Activated CD4-positive, CD25-positive, alpha-beta regulatory T cell treated with anti-CD3 and anti-CD28 coated beads, Interleukin-2, amount 50 U/mL, for 72 hours (primary cell): ENCODE measurements around the gene SND1.
"Not testable (repeated sequence)": the region's sequence is repeated elsewhere in the genome, so short reads cannot be mapped to it uniquely, and the experiment has no call there.

Source experiments
- DNase-seq: peaks from one replicate; pipeline ENCODE4 v3.0.0; 2021

SND1 gene

DNA sequence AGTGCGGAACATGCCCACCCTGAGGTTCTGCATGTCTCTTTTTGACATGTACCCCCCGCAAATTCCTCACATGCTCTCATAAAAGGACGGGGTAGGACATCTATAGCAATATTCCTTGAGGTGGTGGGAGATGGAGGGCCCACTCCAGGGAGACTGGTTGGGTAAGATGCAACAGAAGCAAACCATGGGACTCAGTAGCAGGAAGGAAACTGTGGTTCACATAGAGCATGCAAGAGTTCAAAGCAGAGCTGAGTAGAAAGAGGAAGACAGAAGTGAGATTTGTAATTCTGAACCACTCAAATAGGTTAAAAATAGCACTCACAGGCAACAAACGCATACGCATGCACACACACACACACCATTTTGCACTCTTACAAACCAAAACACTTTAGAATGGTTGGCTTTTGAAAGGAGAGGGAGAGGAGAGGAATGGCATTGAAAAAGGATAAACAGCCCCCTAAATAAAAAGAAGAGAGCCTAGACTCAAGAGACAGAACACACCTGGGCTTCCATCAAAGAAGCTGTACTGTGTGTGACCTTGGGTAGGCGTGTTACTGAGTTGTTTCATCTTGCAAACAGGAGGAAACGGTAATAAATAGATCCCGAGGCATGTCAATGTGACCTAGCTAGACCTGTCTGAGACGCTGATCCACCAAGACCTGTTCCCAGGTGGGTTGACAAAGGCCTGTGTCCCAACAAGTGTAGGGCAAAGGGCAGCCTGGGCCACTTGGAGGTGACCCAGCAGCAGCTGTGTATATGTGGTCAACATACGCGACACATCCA is 456.8 kb downstream of the SND1 start:
- DNase-seq: peak; percentile 27

DNA sequence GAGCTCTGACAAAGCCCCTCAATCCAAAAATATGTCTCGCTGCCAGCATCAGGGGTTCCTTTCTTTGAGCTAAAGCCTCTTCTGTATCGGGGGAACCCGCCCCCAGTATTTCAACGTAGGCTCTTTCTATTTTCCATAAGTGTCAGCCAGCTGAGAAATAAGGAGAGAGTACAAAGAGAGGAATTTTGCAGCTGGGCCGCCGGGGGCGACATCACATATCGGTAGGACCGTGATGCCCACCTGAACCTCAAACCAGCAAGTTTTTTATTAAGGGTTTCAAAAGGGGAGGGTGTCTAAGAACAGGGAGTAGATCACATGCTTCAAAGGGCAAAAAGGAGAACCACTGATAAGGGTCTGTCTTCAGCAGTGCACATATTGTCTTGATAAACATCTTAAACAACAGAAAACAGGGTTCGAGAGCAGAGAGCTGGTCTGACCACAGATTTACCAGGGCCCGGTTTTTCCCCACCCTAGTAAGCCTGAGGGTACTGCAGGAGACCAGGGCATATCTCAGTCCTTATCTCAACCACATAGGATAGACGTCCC is 457.5 kb downstream of the SND1 start:
- not testable (repeated sequence) for DNase-seq

DNA sequence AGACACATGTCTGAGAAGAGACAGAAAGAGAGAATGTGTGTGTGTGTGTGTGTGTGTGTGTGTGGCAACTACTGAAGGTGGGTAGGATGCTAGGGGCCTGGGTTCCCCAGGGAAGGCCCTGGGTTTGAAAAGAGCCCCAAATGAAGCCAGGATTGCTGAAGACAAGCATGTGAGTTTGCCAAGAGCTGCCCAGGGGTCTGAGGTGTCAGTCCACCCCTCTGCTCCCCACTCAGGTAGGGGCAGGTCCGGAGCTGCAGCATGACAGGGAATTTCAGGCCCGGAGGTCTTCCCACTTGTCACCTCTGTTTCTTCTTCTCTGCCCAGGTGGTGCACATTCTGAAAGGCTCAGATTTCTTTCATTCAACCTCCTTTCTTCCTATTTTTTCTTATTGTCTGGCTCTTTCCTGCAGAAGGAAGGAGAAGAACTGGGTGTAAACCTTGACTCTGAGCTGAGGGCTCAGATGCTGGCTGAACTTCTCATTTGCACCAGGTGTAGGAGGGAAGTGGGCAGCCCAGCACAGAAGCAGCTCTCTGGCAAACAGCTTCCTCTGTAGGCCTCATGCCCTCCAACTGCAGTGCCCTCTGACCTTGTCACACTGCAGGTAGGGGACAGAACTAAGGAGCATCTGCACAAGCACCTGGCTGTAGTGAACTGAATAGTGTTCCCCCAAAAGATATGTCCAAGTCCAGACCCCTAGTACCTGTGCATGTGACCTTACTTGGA is 458.8 kb downstream of the SND1 start:
- DNase-seq: no peak

DNA sequence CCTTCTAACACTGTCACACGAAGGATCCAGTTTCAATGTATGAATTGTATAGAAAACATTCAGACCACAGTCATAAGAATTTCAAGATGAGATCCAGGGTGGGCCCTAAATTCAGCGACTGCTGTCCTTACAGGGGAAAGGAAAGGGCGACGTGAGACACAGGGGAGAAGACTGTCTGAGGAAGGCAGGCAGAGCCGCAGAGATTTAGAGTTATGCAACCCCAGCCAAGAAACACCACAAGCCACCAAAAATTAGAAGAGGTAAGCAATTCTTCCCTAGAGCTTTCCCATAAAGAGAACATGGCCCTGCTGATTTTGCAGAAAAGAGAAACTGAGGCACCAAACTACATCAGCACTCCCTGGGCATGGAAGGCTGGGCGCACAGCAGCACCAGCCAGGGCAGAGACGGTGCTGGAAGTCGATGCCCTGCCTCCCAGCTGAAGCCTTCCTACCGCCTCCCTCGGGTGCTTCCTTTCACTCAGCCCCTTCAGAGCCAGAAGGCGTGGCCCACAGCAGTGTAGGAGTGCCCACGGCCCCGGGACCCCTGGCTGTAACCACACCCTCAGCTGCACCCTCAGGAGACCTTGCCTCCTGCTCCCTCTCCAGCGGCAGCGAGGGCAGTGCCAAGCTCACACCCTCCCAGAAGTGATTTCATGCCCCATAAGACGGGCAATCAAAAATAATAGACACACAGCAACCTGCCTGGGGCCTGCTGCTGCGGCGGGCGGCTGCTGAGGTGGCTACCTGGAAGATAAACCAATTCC is 460.2 kb downstream of the SND1 start:
- no peak for DNase-seq

DNA sequence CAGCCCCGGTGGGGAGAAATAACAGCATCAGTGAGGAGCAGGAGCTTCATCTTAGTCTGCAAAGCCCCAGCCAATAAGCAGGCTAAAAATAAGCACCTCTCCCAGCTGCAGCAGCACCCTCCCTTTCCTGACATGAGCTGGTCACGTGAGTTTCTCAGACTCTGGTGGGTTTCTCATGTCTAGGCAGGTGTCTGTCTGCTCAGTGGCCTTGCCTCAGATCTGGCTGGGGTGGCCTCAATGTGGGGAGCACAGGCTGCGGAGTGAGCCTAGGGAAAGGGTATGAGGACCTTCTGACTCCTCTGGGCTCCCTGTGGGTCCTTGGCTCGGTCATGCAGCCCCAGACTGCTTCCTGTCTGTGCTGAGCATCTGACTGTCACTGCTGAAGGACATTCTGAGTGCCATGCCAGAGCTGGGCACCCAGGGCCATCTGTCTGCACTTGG is 460.8 kb downstream of the SND1 start:
- no peak for DNase-seq

DNA sequence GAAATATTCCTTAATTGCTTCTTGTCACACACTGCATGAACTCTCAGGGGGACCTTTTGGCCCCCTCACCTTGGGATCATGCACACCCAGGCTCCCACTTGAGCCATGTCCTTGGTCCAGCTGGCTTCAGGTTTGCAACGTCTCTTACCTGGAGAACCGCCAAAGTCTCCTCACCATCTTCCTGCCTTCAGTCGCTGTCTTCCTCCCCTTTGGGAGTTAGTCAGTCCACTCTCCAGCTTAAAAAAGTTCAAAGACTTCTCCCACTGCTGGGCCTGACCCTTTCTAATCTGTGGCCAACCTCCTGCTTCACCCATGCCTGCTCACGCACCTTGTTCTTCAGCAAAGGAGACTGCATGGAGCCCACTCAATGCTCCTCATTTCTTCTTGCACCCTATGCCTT is 461.8 kb downstream of the SND1 start:
- DNase-seq: no peak

DNA sequence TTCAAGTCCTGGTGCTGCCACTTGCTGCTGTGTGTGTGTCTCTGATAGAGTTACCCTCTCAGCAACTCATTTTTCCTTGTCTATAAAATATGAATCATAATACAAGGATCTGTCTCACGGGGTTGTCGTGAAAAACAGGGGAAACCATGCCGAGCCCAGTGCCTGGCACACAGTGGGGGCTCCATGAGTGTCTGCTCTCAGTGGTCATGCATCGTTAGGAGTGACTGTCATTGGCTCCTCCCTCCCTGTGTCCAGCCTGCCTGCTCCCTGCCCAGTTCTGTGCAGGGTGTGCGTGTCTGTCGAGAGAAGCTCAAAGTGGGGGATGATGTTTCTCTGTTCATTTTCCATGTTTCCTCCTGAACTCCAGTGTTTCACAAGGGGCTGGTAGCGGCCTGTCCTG is 462.8 kb downstream of the SND1 start:
- no peak for DNase-seq

DNA sequence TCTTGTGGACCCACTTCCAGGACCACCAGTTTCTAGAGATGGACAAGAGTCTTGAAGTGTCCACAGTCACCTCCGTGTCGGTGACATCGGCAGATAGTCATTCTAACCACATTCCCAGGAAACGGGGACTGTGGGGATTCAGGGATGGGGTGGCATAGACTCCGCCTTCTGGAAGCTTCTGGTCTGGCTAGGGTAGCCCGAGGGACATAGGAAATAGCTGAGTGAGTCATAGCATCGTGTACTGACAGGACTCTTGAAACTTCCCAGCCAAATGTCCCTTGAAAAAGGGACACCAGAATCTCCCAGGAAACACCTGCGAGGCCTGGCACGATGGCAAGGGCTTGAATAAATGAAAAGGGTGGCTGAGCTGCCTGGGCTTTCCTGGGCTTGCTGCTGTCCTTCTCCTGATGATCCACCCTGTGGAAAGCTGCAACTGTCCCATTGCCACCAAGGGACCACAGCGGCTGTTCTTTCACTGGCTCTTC is 463.4 kb downstream of the SND1 start:
- no peak for DNase-seq

DNA sequence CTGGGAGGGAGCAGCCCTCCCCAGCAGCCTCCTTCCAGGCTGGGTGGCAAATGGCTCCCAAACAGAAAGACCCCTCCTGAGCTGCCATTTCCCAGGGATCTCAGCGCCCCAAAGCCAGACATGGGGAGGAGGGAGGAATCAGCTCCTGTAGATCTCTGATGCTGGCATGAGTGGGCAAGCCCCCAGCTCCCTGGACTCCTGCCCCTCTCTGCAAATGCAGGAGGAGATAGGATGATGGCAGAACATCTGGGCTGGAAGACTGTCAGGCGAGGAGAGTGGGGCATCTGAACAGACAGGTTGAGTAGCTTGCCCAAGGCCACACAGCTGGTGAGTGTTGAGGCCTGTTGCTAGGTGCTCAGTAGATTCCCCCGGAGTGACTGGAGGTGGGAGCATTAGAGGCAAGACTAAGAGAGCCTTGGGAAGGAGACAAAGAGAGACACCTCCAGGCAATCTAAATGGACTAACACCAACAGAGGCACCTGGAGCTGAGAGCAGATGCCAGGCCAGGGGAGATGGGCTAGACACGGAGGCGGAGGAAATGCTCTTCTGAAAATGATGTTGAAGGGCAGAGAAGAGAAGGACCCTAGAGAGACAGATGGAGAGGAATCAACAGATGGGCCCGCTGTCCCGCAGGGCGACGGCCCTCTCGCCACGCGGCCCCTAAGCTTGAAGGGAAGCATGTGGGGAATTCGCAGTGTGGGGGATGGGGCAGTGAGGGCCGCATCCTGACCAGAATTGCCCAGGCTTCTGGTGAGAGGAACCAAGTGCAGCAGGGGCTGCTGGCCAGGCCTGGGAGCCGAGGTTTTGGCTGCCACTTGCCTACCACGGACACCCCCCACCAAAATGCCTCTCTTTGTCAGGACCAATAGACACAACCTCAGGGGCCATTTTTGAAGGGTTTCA is 464.1 kb downstream of the SND1 start:
- DNase-seq: no peak

DNA sequence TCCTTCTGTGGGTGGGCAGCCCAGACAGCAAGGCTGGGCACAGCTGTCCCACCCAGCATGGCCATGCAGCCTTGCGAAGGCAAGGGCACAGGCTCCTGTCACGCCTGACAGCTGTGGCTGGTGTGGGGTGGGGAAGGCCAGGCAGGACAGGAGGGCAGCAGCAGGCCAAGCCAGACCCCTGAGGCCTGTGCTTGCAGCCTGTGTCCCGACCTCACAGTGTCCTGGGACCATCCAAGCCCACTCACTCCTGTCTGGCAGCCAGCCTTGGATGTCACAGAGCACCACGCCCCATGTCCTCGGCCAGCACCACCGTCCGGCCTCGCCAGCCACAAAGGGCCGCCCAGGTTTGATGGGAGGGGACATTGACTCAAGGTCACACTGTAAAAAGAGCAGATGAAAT is 464.7 kb downstream of the SND1 start:
- no peak for DNase-seq

DNA sequence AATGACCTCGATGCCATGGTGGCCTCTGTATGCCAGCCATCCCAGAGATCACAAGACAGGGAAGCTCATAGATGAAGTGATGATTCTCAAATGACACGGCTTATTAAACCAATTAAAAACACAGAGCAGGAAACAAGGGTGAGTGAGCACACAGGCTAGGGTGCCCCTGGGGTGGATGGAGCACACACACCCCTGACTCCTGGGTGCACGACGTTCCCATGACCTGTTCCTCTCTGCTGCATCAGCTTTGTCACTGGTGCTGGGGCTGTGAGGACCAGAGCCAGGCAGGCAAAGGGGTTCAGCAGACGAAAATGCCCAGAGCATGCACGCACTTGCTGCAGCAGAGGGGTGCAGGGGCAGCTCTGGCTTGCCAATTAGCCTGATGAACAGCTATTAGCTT is 465.7 kb downstream of the SND1 start:
- DNase-seq: no peak

DNA sequence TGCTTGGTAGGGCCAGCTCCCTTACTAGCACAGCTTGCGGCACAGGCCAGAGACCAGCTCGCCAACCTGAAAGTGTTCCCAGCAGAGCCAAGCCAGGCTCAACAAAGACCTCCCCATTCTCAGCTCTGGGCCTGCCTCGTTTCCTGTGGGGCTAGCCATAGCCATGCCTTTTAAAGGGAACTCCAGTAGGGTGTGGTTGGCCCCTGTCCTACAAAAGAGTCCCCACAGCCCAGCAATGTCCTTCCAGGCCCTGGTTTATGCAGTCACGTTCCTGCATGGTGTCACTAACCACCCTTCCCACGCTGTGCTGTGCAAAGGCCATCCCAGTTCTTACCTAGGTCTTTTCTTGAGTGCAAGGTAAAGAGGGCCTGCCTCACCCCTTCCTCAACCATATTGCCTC is 467.0 kb downstream of the SND1 start:
- no peak for DNase-seq

DNA sequence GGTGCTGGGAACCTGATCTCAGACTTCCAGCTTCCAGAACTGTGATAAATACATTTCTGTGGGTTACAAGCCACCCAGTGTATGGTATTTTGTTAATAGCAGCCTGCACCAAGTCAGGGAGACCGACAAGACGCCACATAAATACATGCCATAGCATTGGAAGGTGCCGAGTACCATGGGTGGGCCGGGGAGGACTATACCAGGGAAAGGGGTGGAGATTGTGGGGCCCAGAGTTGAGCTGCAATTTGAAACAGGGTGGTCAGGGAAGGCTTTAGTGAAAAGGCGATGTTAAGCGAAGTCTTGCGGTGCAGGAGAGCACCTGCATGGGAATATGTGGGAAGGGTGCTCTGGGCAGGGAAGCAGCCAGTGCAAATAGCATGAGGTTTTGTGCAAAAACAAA is 468.1 kb downstream of the SND1 start:
- DNase-seq: no peak

DNA sequence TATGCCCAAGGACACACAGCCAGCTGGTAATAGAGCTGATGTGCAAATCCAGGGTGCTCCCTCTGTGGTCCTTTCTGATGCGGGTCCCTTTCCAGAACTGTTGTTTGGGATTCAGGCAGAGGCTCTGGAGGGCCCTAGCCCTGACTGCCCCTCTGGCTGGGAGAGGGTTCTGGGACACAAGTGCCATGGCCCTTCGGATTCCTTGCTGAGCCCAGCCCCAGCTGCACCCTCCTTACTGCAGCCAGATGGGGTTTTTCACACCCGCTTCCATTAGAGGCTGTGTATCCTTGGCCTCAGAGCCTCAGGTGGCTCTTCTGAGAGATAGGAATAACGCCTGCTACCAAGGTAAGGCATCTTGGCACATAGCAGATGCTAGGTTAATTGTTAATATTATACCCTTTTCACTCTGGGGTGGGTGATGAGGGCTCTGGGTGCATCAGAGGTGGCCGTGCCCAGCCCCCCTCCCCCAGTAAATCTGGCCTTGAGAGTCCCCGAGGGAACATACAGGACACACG is 469.0 kb downstream of the SND1 start:
- no peak for DNase-seq

DNA sequence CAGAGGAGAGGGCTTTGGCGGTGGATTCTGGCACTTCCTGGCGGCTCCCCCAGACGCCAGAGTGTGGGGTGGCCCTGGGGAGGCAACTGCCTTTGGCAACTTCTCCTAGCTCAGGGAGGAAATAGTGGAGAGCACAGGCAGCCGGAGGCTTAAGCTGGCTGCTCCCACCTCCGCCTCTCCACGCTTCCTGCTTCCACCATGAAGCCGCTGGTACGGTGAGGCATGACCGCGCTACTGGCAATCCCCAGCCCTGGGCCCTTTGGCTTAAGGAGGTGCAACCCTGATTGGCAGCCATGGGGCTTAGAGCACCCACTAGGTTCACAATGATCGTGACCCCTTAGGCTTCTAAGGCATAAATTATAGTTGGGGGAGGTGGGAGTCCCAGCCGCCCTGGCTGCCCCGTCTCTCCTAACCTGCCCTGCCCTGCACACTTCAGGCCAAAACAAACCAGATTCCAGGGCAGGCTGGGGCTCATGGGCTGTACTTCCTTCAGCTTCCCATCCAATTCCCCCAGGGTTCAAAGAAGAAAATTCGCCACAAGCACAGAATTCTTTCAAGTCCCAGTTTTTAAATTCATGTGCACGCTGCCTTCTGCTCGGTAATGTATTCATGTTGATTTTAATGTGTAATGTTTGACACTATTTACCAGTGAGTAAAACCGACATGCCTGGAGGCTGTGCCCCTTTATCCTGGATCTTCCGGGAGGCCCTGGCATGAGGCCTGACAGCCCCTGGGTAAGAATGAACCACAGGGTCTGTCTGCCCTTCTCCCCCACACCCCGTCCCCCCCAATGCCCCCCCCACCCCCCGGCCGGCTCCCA is 469.9 kb downstream of the SND1 start:
- no peak for DNase-seq

DNA sequence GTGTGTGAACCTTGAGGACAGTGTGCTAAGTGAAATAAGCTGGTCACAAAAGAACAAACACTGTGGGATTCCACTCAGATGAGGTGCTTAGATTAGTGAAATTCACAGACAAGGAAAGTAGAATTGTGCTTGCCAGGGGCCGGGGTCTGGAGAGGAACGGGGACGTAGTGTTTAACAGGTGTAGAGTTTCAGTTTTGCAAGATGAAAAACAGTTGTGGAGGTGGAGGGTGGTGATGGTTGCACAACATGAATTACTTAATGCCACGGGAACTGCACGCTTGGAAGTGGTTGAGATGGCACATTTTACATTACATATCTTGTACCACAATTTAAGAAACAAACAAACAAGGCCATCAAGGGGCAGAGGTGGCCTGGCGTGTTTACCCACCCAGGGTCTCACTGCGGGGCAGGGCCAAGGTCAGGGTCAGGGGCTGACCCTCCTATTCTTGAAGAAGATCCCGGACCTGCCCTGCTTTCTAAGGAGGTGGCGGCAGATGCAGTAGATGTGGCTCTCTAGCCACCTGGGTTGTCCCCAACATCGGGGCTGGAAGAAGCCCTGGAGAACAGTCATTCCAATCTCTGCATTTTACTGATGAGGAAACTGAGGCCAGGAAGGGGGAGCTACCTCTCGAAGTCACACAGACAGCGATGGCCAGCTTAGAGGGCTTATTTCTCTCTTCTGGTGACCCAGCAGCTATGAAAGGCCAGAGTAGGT is 470.7 kb downstream of the SND1 start:
- no peak for DNase-seq

DNA sequence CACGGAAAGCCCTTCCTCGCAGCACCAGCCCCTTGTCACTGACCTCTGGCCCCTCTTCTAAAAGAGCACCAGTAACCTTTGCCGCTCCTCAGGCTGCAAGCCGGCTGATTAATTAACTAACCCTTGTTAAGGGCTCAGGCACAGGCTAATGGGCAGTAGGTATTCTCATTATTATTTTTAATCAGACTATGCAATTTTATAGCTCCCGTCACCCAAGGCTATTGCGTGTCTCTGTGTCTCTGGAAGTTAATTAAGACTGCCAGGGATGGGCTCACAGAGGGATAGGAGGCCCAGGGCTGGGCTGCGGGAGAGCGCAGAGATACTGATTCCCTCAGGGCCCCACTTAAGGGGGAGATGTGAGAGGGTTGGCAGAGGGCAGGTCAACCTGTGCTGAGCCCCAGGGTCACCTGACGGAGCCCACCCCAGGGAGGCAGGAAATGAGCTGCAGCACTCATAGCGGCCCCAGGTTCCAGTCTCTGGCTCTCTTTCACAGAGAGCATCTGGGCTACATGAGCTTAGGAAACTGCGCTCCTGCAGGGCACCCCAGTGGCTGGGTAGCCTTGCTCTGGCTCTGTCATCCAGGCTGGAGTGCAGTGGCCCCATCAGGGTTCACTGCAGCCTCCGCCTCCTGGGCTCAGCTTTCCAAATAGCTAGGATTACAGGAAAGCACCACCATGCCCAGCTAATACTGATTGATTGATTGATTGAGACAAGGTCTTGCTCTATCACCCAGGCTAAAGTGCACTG is 471.5 kb downstream of the SND1 start:
- DNase-seq: no peak

DNA sequence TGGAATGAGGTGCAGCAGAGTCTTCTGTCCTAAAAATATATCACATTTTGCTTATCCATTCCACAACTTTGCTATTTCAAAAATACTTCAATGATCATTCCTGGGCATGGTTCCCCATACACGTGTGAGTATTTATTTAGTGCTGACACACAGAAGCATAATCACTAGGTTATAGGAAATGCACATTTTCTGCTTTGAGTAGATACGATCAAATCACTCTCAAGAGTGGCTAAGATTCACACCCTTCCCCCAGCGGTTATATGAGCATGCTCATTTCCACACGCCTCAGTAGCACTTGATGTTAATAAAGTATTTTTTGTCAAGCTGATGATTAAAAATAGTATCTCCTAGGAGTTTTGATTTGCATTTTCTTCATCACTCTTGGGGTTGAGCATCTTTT is 472.8 kb downstream of the SND1 start:
- no peak for DNase-seq

DNA sequence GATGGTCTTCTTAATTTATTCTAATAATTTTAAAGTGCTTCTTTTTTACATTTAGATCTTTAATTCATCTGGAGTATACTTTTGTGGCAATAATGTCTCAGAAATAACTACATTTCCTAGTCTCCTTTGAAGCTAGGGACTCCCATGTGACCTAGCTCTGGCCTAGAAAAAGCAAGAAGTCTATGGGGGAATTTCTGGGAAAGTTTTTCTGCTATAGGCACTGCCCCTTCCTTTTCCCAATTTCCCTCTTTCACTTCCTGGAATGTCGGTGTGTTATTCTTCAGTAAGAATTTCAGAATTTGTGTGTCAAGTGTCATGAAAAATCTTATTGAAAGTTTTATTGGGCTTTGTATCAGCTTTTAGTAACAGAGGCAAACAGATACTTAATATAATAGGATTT is 473.8 kb downstream of the SND1 start:
- no peak for DNase-seq

DNA sequence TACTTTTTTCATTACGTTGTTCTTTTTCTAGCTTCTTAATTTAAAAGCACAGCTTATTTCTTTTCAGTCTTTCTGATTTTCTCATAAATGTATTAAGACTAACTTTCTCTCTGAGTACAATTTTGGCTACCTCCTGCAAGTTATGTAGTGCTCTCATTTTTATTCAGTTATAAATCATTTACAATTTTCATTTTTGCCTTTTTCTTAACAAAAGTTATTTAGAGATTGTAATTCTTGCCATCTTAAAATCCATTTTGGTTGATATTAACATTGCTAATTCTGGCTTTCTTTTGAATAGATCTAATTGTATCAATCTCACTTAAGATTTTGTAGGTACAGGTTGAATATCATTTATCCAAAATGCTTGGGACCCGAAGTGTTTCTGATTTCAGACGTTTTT is 476.4 kb downstream of the SND1 start:
- DNase-seq: no peak
